GM12874 (cell line): ENCODE data around the gene LAYN.
A peak's percentile ranks its signal among the peaks of the same experiment; 100 is the strongest.

ENCODE experiments used
- CTCF ChIP-seq: IDR thresholded peaks from 2 replicates; pipeline ENCODE4 v1.5.1; 2011; ENCODE audit warnings: low read depth, mild to moderate bottlenecking, control low read depth, low read length, moderate library complexity; ENCODE audit not compliant: insufficient read depth

Gene LAYN

DNA sequence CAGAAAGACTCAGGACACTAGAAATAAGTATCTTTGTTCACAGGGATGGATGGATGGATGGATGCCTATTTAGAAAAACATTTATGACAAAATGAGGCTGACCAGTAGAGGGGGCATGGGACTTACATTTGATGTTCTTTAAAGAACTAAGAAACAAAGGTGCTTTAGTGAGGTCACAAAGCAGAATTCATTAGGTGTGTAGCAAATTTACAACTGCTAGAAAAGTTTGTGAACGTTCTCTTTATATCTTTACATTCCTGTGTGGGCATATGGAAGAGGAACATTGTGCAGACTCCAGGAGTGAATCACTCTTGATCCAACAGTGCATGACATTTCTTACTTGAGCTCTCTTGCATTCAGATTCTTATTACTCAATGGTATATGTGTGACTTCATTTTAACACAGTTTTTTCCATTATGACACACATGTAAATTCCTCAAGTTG is 45.9 kb downstream of the LAYN start:
- peak; percentile 51 for TF ChIP-seq CTCF

GRCh38 chr11:111589114-111589513 is 48.6 kb downstream of the LAYN start:
- TF ChIP-seq CTCF: no peak

- no peak for TF ChIP-seq CTCF
Observed at GRCh38 chr11:111589886-111590499, 49.5 kb downstream of the LAYN start.

- no peak for TF ChIP-seq CTCF
Observed at GRCh38 chr11:111591187-111591960, 50.9 kb downstream of the LAYN start.

DNA sequence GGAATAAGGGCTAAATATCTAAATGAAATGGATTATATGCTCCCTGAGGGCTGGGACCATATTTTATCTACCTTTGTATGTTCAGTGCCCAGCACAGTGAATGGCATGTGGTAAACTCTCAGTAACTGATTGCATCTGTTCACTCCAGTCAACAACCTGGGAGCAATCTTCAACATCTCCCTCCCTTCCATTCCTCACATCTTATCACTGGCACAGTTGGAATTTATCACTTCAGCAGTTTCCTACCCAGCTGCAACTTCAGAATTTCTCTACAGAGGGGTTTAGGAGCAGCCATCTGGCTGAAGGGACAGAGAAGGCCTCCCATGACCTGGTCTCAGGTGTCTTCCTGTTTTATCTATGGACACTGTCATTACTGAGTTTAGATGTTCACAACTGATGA is 52.0 kb downstream of the LAYN start:
- no peak for TF ChIP-seq CTCF

- TF ChIP-seq CTCF: no peak
Observed at GRCh38 chr11:111596319-111596718, 55.8 kb downstream of the LAYN start.

DNA sequence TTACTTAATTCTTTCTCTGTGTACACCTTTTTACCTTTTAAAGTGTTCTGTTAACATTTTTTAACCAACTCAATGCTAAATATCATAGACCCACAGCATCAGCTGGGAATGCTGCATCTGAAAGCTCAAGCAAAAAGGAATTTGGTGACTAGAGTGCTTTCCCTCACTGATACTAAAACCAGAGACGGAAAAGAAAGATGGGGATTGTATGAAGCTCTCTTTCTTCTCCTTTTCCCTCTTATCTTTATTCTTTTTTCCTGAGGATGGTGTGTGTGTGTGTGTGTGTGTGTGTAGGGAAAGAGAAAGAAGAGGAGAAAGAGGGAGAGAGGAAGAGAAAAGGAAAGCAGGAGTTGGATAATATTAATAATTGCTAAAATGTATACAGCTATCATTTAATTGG is 57.6 kb downstream of the LAYN start:
- TF ChIP-seq CTCF: no peak
